Endothelial cell of umbilical vein (primary cell): ENCODE results near the gene IPPK.

ENCODE experiments used
- CTCF ChIP-seq, 2 donors: IDR thresholded peaks; 1 replicate in 1 of 2; 2 replicates in 1 of 2; pipeline ENCODE4 v1.5.1; 2011; ENCODE audit warnings: low read length in 2 of 2, mild to moderate bottlenecking in 2 of 2, moderate library complexity in 2 of 2, control low read depth in 1 of 2, inconsistent platforms in 1 of 2, low read depth in 1 of 2; ENCODE audit not compliant: insufficient read depth in 1 of 2; ENCODE audit errors: extremely low read depth in 1 of 2
- EZH2 ChIP-seq: IDR thresholded peaks from 2 replicates; pipeline ENCODE4 v1.6.1; 2012; ENCODE audit warnings: borderline replicate concordance, low read depth, mild to moderate bottlenecking, moderate library complexity, low read length, inconsistent platforms; ENCODE audit not compliant: severe bottlenecking
- FOS ChIP-seq: IDR thresholded peaks from 2 replicates; pipeline ENCODE4 v1.6.1; 2011; ENCODE audit warnings: mild to moderate bottlenecking, low read length, moderate library complexity, borderline replicate concordance; ENCODE audit not compliant: insufficient read depth
- JUN ChIP-seq: IDR thresholded peaks from 2 replicates; pipeline ENCODE4 v1.6.1; 2011; ENCODE audit warnings: borderline replicate concordance, low read depth; ENCODE audit not compliant: insufficient read length, insufficient read depth
- MAX ChIP-seq: IDR thresholded peaks from 2 replicates; pipeline ENCODE4 v1.6.1; 2011; ENCODE audit not compliant: insufficient read depth, insufficient read length
- POLR2A ChIP-seq: IDR thresholded peaks from 2 replicates; pipeline ENCODE4 v1.6.1; 2012; ENCODE audit warnings: low read depth, mild to moderate bottlenecking, control low read depth, low read length
- POLR2AphosphoS5 ChIP-seq: IDR thresholded peaks from 2 replicates; pipeline ENCODE4 v1.6.1; 2012; ENCODE audit warnings: low read depth, mild to moderate bottlenecking, control low read depth, low read length, moderate library complexity; ENCODE audit not compliant: insufficient read depth

- no peak for TF ChIP-seq CTCF (IDR thresholded peaks at IDR 0.05; ENCODE audit: extremely low read depth in 1 of 2, insufficient read depth in 1 of 2, low read depth in 1 of 2, low read length in 2 of 2)
- no peak for TF ChIP-seq POLR2A
- no peak for TF ChIP-seq EZH2
- no peak for TF ChIP-seq MAX
- TF ChIP-seq POLR2AphosphoS5, result no peak
- no peak for TF ChIP-seq JUN
- TF ChIP-seq FOS, result no peak
These were observed 27.4 kb downstream of the IPPK start for GRCh38 chr9:92642564-92642963.
